AG04450 (cell line): ENCODE data around the gene PTPRB. TPM values are rescaled to one million over a fixed set of nuclear protein-coding genes. Genes with fewer than 3 reads are reported as not detected.

Source experiments
- CTCF ChIA-PET: fragments of 300-600, 350-600 bp; formaldehyde crosslinking; extraction: SDS; loops from one replicate; lab custom pipeline; 2022; ENCODE audit warnings: antibody characterized with exemption, inconsistent platforms; lab: Charles Lee
- POLR2A ChIA-PET: fragments of 350-600 bp; formaldehyde crosslinking; extraction: SDS; loops from one replicate; lab custom pipeline; 2021; ENCODE audit warnings: antibody characterized with exemption, inconsistent platforms; lab: Yijun Ruan, JAX
- DNase-seq: peaks from one replicate; pipeline ENCODE4 v3.0.0-alpha.2; 2011; ENCODE audit warnings: low read depth, low spot score
- H3K27ac ChIP-seq: one replicate; pipeline ENCODE4 v1.5.1; 2012; ENCODE audit warnings: low read depth, low read length, control low read depth
- H3K27me3 ChIP-seq: one replicate; pipeline ENCODE4 v1.6.0; 2012; ENCODE audit warnings: low read length; ENCODE audit not compliant: control insufficient read depth, insufficient read depth
- H3K4me3 ChIP-seq: 2 replicates; pipeline ENCODE4 v1.5.1; 2011; ENCODE audit warnings: mild to moderate bottlenecking, low read depth, low read length, control low read depth
- H3K9me3 ChIP-seq: 2 replicates; pipeline ENCODE4 v1.5.1; 2012; ENCODE audit warnings: low read length; ENCODE audit not compliant: control insufficient read depth, insufficient read depth
- CTCF ChIP-seq: IDR thresholded peaks from 2 replicates; pipeline ENCODE4 v1.5.1; 2011; ENCODE audit warnings: low read depth, low read length, control low read depth, inconsistent platforms
- polyA plus RNA-seq: library from polyadenylated mRNA; depleted of rRNA; stranded (reverse); fragments of >200 nt; gene quantifications from 2 replicates; pipeline ENCODE4 v1.2.3, GENCODE V29; 2011

PTPRB gene
- polyA plus RNA-seq, 1 experiment = 0.02 TPM

- Histone ChIP-seq H3K27me3 (no peaks in the 10 kb centered on the region), H3K9me3 (peaks cover 5% of the 10 kb centered on the region), H3K4me3 (no peak overlapping the region), H3K27ac (no peak overlapping the region)
- POLR2A ChIA-PET = no interaction called here
- no peak for TF ChIP-seq CTCF
- CTCF ChIA-PET = no interaction called here
- no peak for DNase-seq
These were observed 169.1 kb downstream of the PTPRB start for GRCh38 chr12:70467918-70468733.

- Histone ChIP-seq H3K27me3 (no peaks in the 10 kb centered on the region), H3K9me3 (peaks cover 5% of the 10 kb centered on the region), H3K4me3 (no peak overlapping the region), H3K27ac (no peak overlapping the region)
- ChIA-PET CTCF (no interaction called here), POLR2A (no interaction called here)
- no peak for DNase-seq
- no peak for TF ChIP-seq CTCF
These were observed 169.8 kb downstream of the PTPRB start for GRCh38 chr12:70467476-70467875.

- DNase-seq = no peak
- no peak overlapping the region for H3K4me3 ChIP-seq
- no peak overlapping the region for H3K27ac ChIP-seq
- ChIA-PET CTCF (no interaction called here), POLR2A (no interaction called here)
- H3K9me3 ChIP-seq = peaks cover 5% of the 10 kb centered on the region
- no peak for TF ChIP-seq CTCF
- no peaks in the 10 kb centered on the region for H3K27me3 ChIP-seq
These were observed 170.5 kb downstream of the PTPRB start for GRCh38 chr12:70466753-70467152.
